GM23248 (cell line): ENCODE data around the gene MIB1. TPM values are rescaled to one million over a fixed set of nuclear protein-coding genes. Genes with fewer than 3 reads are reported as not detected.

Source experiments
- DNase-seq: peaks from one replicate; pipeline ENCODE4 v3.0.0-alpha.2; 2015
- H2AFZ ChIP-seq: fragments of 200-600 bp; sonication (generic); 2 replicates; pipeline ENCODE4 v1.6.1; 2016; ENCODE audit warnings: antibody characterized with exemption
- H3F3A ChIP-seq: fragments of 200-600 bp; sonication (generic); 2 replicates; pipeline ENCODE4 v1.6.1; 2016; ENCODE audit warnings: mild to moderate bottlenecking, antibody characterized with exemption, mixed run types; ENCODE audit not compliant: insufficient read depth
- H3K27ac ChIP-seq: fragments of 200-600 bp; sonication (generic); 2 replicates; pipeline ENCODE4 v1.5.1; 2016; ENCODE audit warnings: mild to moderate bottlenecking
- H3K27me3 ChIP-seq: fragments of 200-600 bp; sonication (generic); replicated peaks from 2 replicates; pipeline ENCODE4 v1.6.1; 2016; ENCODE audit warnings: mild to moderate bottlenecking; ENCODE audit not compliant: insufficient read depth
- H3K36me3 ChIP-seq: fragments of 200-600 bp; sonication (generic); 2 replicates; pipeline ENCODE4 v1.6.1; 2016; ENCODE audit warnings: low read depth, mild to moderate bottlenecking
- H3K4me1 ChIP-seq: fragments of 200-600 bp; sonication (generic); 2 replicates; pipeline ENCODE4 v1.6.1; 2016; ENCODE audit warnings: mild to moderate bottlenecking; ENCODE audit not compliant: insufficient read depth
- H3K4me2 ChIP-seq: fragments of 200-600 bp; sonication (generic); one replicate; pipeline ENCODE4 v1.6.1; 2016; ENCODE audit warnings: mild to moderate bottlenecking; ENCODE audit not compliant: unreplicated experiment
- H3K4me3 ChIP-seq: fragments of 200-600 bp; sonication (generic); 2 replicates; pipeline ENCODE4 v1.5.1; 2016; ENCODE audit warnings: mild to moderate bottlenecking
- H3K79me2 ChIP-seq: fragments of 200-600 bp; sonication (generic); 2 replicates; pipeline ENCODE4 v1.6.1; 2016; ENCODE audit warnings: mild to moderate bottlenecking; ENCODE audit not compliant: insufficient read depth
- H3K9ac ChIP-seq: fragments of 200-600 bp; sonication (generic); 2 replicates; pipeline ENCODE4 v1.6.1; 2016; ENCODE audit warnings: mild to moderate bottlenecking
- H3K9me2 ChIP-seq: fragments of 200-600 bp; sonication (generic); 2 replicates; pipeline ENCODE4 v1.6.1; 2016; ENCODE audit warnings: mixed run types, mild to moderate bottlenecking, moderate library complexity; ENCODE audit not compliant: insufficient read depth
- H3K9me3 ChIP-seq: fragments of 200-600 bp; sonication (generic); one replicate; pipeline ENCODE4 v1.6.1; 2017; ENCODE audit warnings: low read depth
- H4K20me1 ChIP-seq: fragments of 200-600 bp; sonication (generic); 2 replicates; pipeline ENCODE4 v1.6.0; 2016; ENCODE audit not compliant: insufficient read depth
- EZH2 ChIP-seq: fragments of 200-600 bp; sonication (generic); IDR thresholded peaks from 2 replicates; pipeline ENCODE4 v1.6.1; 2018; ENCODE audit warnings: antibody characterized with exemption, mild to moderate bottlenecking; ENCODE audit not compliant: insufficient read depth, poor library complexity, severe bottlenecking
- EZH2phosphoT487 ChIP-seq: fragments of 200-600 bp; sonication (generic); IDR thresholded peaks from 2 replicates; pipeline ENCODE4 v1.6.1; 2018; ENCODE audit warnings: antibody characterized with exemption, moderate library complexity, mild to moderate bottlenecking, low read depth; ENCODE audit not compliant: insufficient read depth
- WGBS, 2 experiments: methylation state at CpG; one replicate each; pipeline ENCODE4 v1.1.6; 2015 to 2017; ENCODE audit warnings: low lambda C conversion rate in 2 of 2, low coverage in 1 of 2; ENCODE audit errors: missing lambda C conversion rate in 2 of 2; 5-methylcytosine and 5-hydroxymethylcytosine counted together
- in situ Hi-C: fragments of 300-500 bp; cut with MboI; formaldehyde crosslinking; loops from 2 replicates; pipeline ENCODE4 v1.15.0; 2020
- polyA plus RNA-seq: library from polyadenylated mRNA; unstranded; fragments of >200 nt; fragmentation: Nextera tagmentation; extraction: Ambion mirVana; gene quantifications from 2 replicates; pipeline ENCODE4 v1.2.1, GENCODE V29; 2016
- total RNA-seq: library from RNA; depleted of rRNA; stranded (reverse); fragments of >200 nt; shearing (Covaris generic); gene quantifications from 2 replicates; pipeline ENCODE4 v1.2.3, GENCODE V29; 2014

MIB1 gene
- total and polyA plus RNA-seq, 2 experiments from 2014 or later = 5.1 to 39.0 TPM

DNA sequence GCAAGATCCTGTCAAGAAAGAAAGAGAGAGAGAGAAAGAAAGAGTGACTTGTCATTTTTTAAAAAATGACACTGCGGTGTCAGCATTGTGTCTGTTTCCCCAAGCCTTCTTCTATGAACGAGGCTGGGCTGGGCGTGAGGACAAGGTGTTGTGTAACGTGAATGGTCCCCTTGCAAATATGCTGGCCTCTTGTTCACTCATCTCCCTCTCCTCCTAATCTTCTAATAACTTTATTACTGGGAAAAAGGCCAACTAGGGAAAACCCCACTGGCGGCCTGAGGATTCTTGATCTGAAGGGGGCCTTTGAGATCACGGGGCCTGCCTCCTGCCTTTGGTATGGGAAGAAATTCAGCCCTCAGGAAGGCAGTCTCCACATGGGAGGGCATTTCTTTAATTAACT, 163.1 kb downstream of the MIB1 start:
- H3K4me3 ChIP-seq = no peak overlapping the region
- H3K4me2 ChIP-seq = no peak overlapping the region
- TF ChIP-seq EZH2 (no peak), EZH2phosphoT487 (no peak)
- no peaks in the 10 kb centered on the region for H3K79me2 ChIP-seq
- no peaks in the 10 kb centered on the region for H3K4me1 ChIP-seq
- H3F3A ChIP-seq = no peaks in the 10 kb centered on the region
- DNase-seq = no peak
- H4K20me1 ChIP-seq = no peaks in the 10 kb centered on the region
- no peaks in the 10 kb centered on the region for H3K9me2 ChIP-seq
- peaks cover 32% of the 10 kb centered on the region for H3K27me3 ChIP-seq
- 70 to 74% methylated on average over 6 of the region's 6 CpGs for WGBS, 2 experiments
- H3K9ac ChIP-seq = no peak overlapping the region
- no peaks in the 10 kb centered on the region for H3K36me3 ChIP-seq
- H2AFZ ChIP-seq = no peak overlapping the region
- in situ Hi-C loops = no loop called here
- no peak overlapping the region for H3K27ac ChIP-seq
- H3K9me3 ChIP-seq = no peaks in the 10 kb centered on the region

- in situ Hi-C loops = no loop called here
- H3K27ac ChIP-seq = no peak overlapping the region
- no peaks in the 10 kb centered on the region for H3K4me1 ChIP-seq
- H3K4me2 ChIP-seq = no peak overlapping the region
- H3K9me2 ChIP-seq = no peaks in the 10 kb centered on the region
- H3K4me3 ChIP-seq = no peak overlapping the region
- H4K20me1 ChIP-seq = no peaks in the 10 kb centered on the region
- H3K9ac ChIP-seq = no peak overlapping the region
- no peaks in the 10 kb centered on the region for H3K36me3 ChIP-seq
- no peaks in the 10 kb centered on the region for H3K9me3 ChIP-seq
- H3F3A ChIP-seq = no peaks in the 10 kb centered on the region
- TF ChIP-seq EZH2phosphoT487 = no peak
- no peak for TF ChIP-seq EZH2
- H3K27me3 ChIP-seq = peaks cover 38% of the 10 kb centered on the region
- H3K79me2 ChIP-seq = no peaks in the 10 kb centered on the region
- WGBS, 2 experiments = 8 to 9% methylated on average over 6 of the region's 6 CpGs
- no peak for DNase-seq
- H2AFZ ChIP-seq = no peak overlapping the region
Measured at GRCh38 chr18:21904856-21905255, 164.3 kb downstream of the MIB1 start.

DNA sequence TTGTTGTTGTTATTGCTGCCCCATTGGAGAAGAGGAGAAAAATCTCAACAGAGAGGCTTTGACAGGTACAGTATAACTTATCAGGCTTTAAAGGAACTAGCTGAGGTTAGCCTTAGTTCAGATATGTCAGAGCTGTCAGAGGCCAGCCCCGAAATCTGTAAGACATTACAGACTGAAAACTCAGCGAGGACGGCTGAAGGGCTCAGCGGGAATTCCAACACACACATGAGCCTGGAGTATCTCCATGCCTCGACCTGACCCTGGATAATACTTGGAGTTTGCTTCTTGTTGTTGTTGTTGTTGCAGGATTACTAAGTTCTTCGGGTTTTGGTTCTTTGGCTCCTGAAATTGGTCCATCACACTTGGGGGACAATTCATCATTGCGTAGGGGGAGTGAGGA, 166.9 kb downstream of the MIB1 start:
- no peak for DNase-seq
- no peaks in the 10 kb centered on the region for H3F3A ChIP-seq
- no peaks in the 10 kb centered on the region for H3K79me2 ChIP-seq
- H3K4me2 ChIP-seq = no peak overlapping the region
- no peak overlapping the region for H2AFZ ChIP-seq
- peaks cover 58% of the 10 kb centered on the region for H3K27me3 ChIP-seq
- H3K27ac ChIP-seq = no peak overlapping the region
- no peaks in the 10 kb centered on the region for H3K36me3 ChIP-seq
- no peaks in the 10 kb centered on the region for H4K20me1 ChIP-seq
- H3K9me3 ChIP-seq = no peaks in the 10 kb centered on the region
- in situ Hi-C loops = no loop called here
- no peaks in the 10 kb centered on the region for H3K4me1 ChIP-seq
- no peak overlapping the region for H3K4me3 ChIP-seq
- H3K9me2 ChIP-seq = no peaks in the 10 kb centered on the region
- no peak overlapping the region for H3K9ac ChIP-seq
- TF ChIP-seq EZH2 (no peak), EZH2phosphoT487 (no peak)
- 19 to 20% methylated on average over 7 of the region's 7 CpGs for WGBS, 2 experiments

DNA sequence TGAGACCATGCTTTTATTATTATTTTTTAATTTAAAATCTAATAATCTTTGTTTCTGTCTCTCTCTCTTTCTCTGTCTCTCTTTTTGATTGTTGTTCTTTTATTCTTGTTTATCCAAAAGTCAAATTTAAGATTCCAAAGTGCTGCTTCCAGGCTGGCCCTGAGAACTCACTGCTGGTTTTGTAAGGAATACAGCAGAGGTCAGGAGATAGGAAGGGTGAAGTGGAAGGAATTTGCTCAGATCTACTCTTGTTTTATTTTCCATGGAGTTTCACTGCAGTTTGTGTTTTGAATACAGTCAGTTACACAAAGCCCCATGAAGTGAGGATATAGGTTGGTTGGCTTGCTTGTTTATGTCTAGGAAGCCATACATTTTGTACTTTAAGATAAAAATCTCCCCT, 168.1 kb downstream of the MIB1 start:
- Histone ChIP-seq H4K20me1 (no peaks in the 10 kb centered on the region), H3F3A (no peaks in the 10 kb centered on the region), H3K9me2 (no peaks in the 10 kb centered on the region), H3K9ac (no peak overlapping the region), H2AFZ (no peak overlapping the region), H3K4me2 (no peak overlapping the region), H3K36me3 (no peaks in the 10 kb centered on the region), H3K27me3 (peaks cover 60% of the 10 kb centered on the region), H3K79me2 (no peaks in the 10 kb centered on the region), H3K4me3 (no peak overlapping the region), H3K27ac (no peak overlapping the region), H3K4me1 (no peaks in the 10 kb centered on the region), H3K9me3 (no peaks in the 10 kb centered on the region)
- no peak for DNase-seq
- TF ChIP-seq EZH2phosphoT487 (no peak), EZH2 (no peak)
- in situ Hi-C loops = no loop called here

DNA sequence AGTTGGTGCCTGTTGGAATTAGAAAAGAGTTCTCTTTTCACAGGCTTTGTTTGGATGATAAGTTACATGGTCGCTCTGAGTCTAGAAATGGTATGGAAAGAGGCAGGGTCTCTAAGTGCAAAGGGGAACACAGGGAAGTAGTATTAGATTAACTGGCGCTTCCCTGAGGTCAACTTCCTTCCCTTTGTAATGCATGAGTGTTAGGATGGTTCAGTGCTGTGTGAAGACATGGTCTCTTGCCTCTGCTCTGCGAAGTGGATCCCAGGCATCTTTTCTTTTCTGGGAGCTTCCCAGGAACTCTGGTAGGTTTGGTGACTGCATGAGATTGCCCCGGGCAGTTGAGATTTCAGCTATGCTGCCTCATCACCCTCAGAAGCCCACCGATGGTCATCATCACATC, 170.3 kb downstream of the MIB1 start:
- H3K79me2 ChIP-seq = no peaks in the 10 kb centered on the region
- no peak overlapping the region for H3K4me2 ChIP-seq
- no peaks in the 10 kb centered on the region for H3K9me2 ChIP-seq
- TF ChIP-seq EZH2 = no peak
- H3K36me3 ChIP-seq = no peaks in the 10 kb centered on the region
- H3F3A ChIP-seq = no peaks in the 10 kb centered on the region
- no peak overlapping the region for H3K9ac ChIP-seq
- 40 to 42% methylated on average over 5 of the region's 5 CpGs for WGBS, 2 experiments
- no peak overlapping the region for H3K4me3 ChIP-seq
- peaks cover 44% of the 10 kb centered on the region for H3K27me3 ChIP-seq
- H3K9me3 ChIP-seq = no peaks in the 10 kb centered on the region
- in situ Hi-C loops = loop anchor here (10.0 kb wide), 1 partner anchor 654 kb away; no protein-coding TSS in a partner anchor
- DNase-seq = no peak
- no peak overlapping the region for H2AFZ ChIP-seq
- H3K4me1 ChIP-seq = no peaks in the 10 kb centered on the region
- no peak overlapping the region for H3K27ac ChIP-seq
- H4K20me1 ChIP-seq = no peaks in the 10 kb centered on the region
